Liver (tissue), 2 donors: Measurements from ENCODE around the gene PDE3B.

ENCODE experiments used
- RAD21 ChIP-seq, 2 donors: IDR thresholded peaks; 2 replicates each; pipeline ENCODE4 v1.6.1; 2016; ENCODE audit warnings: antibody characterized with exemption in 2 of 2, mild to moderate bottlenecking in 2 of 2
- YY1 ChIP-seq: IDR thresholded peaks from 2 replicates; pipeline ENCODE4 v1.6.1; 2016; ENCODE audit warnings: antibody characterized with exemption, mild to moderate bottlenecking
- donor health status: healthy.

GRCh38 chr11:14669499-14669898 is 25.9 kb downstream of the PDE3B start:
- TF ChIP-seq RAD21 (IDR thresholded peaks at IDR 0.05) (no peak), YY1 (no peak)
